Right hindlimb (tissue), 1 donor: ENCODE measurements around the gene ADAMTS17.

Experiments
- DNase-seq: peaks from one replicate; pipeline ENCODE4 v3.0.0-alpha.2; 2018

ADAMTS17 gene

DNA sequence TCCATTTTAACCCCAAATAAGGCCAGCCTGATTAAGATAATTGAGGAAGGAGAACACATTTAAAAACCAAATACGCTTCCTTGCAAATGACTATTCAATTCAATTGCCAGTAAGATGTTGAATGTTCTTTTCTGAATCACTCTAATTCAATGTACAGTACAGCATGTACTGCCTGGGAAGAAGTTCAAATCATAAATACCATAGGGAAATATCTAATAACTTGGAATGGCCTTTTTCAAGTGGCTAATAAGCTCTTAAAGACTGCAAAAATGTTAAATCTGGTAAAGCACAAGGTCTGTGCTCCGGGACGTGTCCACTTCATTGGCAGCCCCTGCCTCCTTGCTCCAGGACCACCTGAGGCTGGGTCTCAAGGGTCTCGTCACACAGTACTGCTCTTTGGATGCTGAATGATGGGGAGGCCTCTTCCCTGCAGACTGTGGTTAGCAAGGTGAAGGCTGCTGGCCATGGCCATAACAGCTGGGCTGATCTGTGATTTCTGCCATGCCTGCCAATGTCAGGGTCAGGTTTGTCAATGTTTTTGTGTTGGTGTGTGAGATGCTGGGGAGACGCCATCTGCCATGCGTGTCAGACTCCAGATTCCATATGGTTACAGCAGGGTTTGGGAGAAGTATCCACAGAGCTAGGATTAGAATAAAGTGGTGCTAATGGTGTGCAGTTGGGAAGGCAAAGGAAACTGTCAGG, 300.5 kb downstream of the ADAMTS17 start:
- peak; percentile 76 for DNase-seq

DNA sequence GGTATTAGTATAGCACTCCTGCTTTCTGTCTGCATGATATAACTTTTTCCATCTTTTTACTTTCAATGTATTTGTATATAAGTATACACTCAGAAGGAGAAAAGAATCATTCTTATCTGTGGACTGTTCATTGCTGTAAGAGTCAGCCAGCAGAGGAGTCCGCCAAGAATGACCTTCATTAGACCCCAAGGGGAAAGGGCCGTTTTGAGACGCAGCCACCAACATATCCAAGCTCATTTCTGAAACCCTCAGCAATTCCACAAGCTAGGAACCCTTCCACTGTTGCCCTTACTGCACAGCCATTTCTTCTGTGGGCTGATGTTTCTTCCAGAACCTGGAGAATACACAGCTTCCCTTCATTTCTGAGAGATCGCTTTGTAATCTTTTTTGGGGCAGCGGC, 301.8 kb downstream of the ADAMTS17 start:
- no peak for DNase-seq

DNA sequence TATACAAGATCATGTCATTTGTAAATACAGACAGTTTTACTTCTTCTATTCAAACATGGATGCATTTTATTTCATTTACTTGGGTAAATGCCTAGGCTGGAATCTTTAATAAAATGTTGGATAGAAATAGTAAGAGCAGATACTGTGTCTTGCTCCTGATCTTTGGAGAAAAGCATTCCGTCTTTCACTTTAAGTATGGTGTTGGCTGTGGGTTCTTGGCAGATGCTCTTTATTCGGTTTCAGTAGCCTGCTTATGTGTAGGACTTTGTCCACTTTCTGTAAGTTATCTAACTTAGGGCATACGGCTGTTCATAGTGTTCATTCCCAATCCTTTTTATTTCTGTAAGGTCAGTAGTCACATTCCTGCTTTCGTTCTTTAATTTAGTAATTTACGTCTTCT, 303.0 kb downstream of the ADAMTS17 start:
- DNase-seq: no peak

DNA sequence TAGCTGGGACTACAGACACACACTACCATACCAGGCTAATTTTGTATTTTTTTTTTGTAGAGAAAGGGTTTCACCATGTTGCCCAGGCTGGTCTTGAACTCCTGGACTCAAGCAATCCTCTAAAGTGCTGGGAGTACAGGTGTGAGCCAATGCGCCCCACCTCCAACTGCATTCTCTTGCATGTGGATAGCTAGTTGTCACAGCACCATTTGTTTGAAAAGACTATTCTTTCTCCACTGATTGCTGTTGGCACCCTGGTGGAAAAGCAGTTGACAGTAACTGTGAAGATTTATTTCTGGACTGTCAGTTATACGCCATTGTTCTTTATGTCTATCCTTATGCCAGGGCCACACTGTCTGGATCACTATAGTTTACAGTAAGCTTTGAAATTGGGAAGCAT, 303.9 kb downstream of the ADAMTS17 start:
- DNase-seq: no peak

DNA sequence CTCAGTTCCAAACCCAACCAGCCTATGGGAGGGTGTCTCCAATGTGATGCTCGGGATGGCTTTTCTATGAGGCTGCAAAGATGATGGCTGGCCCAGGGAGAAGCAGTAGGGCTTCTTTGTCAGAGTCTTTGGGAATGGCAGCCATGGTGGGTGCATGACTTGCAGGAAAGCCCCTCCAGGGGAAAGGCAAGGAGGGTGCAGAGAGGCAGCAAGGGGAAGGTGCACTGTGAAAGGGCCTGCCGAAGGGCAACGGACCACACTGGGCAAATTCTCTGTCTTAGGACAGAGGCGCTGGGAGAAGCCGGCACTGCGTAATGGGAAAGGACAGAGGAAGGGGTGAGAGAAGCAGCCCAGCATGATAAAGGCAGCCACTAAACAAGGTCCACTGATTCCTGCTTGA, 305.8 kb downstream of the ADAMTS17 start:
- DNase-seq: no peak

DNA sequence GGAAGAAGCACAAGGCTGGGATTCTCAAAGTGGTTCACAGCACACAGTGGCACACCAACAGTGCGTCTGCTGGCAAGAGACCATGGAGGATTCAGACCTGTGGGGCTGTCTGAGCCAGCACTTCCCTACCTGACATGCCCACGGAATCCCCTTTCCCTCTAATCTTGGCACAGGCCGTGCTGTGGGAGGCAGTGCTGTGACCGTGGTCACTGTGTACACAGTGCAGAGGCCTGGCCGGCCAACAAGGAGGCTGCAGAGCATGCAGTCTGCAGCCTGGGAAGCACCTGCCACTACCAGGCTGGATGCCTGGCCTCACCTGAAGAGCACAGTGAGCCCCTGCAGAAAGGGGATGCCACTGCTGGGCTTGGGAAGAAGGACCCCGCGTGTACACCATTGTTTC, 307.6 kb downstream of the ADAMTS17 start:
- no peak for DNase-seq

DNA sequence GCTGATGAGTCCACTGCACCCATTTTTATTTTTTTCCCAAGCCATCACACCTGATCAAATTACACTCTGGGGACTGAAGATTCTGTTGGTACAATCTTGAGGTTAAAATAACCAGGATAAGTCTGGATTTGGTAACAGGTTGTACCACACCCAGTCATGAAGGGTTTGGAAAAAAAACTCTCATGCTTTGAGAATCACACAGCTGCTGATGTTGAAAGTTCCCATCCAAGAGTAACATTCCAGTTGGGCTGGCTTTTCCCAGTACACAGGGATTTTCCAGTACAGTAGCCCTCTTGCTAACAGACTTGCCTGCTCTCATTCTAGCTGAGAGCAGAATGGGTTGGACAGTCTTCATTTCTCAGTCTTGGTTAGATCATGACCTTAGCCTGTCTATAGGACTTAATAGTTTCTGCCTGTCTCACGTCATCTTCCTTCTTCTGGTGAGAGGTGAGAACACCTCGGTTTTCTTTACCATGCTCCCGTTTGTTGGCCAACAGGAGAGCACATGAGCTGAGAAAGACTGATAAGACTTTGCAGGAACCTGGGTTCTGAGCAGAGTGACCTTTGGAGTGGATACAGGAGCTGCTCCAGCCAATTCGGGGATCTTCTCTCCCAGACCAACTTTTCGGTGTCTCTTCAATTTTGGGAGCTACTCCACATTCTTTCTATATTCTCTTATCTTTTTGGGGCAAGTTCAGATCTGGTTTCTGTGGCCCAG, 308.5 kb downstream of the ADAMTS17 start:
- peak; percentile 49 for DNase-seq

DNA sequence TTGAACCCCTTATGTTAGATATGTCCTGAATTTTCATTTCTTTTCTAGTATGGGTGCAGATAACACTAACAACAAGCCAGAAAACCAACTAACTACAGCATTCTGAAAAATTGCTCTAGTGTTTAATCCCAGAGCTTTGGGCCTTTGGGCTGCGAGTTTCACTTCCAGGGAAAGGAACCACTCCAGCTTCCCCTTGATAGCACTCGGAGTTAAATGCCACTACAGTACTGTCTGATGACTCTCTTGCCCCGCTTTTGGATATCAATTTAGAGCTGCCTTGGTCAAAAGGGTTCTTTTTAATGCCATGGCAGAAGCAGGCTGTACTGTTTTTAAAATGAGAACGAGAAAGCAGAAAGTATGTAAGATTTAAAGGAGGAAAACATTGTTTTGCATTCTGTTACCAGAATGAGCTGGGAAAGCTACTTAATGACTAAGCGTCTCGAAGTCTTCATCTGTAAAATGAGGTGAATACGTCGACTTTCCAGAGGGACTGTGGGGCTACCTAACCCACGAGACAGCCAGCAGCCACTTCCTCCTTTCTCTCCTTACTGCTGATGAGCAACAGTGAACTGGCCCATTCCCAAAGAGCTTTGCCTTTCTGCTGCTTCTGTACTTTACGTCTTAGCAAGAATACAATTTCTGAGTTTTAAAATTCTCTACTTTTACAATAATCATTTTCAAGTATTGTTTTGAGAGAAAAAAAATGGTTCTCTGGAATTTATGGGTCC, 309.3 kb downstream of the ADAMTS17 start:
- peak; percentile 63 for DNase-seq

DNA sequence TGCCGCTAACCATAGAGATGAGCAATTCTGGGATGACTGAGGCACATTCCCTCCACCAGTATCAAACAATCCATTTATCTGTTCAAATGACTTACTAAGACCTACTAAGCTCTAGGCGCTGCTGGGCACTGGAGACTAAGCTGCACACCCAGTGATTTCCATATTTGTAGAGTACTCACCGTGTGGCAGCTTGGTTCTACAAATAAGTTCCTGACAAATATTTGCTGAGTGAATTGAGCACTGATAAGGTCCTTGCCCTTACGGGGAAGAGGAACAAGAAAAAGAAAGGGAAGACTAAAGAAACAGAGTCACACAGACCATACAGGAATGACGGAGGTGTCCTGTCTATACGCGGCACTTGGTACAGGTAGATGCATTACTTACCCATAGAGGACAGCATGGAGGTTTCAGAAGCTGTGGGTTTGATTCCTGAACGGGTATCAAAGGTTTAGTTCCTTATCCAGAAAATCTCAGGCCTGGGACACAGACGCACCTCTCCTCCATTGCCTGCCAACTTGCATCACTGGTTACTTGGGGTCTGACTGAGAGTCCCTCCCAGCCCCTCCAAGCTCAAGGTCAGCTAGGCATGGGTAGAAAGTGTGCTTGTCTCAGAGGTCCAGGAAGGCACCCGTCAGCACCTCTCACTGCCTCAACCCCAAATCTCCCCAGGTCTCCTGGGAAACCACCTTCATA, 310.0 kb downstream of the ADAMTS17 start:
- DNase-seq: no peak

DNA sequence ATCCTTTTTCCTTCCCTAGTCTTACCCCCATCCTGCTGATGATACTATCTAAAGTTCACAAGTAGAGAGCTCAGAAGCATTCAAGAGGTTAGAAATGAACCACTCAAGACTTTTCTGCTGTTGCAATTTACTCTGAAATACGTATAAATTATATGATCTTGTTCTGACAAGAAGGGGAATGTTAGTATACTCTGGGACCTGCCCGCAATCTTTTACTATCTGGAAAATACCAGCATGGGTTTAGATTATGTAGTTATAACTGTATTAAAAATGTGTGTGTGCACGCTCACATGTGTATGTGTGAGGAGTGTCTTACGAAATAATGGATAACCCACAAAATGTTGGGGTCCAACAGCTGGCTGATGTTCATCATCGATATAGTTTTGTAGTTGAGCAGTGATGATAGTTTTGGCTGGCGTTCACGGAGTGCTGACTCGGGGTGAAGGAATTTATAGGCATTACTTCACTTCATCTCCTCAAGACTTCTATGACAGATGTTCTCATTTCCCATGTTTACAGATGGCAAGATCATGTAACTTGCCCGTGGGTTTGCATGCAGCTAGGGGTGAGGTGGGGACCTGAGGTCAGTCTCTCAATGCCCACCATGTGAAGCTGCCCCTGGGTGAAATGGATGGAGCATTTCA, 311.1 kb downstream of the ADAMTS17 start:
- DNase-seq: no peak

DNA sequence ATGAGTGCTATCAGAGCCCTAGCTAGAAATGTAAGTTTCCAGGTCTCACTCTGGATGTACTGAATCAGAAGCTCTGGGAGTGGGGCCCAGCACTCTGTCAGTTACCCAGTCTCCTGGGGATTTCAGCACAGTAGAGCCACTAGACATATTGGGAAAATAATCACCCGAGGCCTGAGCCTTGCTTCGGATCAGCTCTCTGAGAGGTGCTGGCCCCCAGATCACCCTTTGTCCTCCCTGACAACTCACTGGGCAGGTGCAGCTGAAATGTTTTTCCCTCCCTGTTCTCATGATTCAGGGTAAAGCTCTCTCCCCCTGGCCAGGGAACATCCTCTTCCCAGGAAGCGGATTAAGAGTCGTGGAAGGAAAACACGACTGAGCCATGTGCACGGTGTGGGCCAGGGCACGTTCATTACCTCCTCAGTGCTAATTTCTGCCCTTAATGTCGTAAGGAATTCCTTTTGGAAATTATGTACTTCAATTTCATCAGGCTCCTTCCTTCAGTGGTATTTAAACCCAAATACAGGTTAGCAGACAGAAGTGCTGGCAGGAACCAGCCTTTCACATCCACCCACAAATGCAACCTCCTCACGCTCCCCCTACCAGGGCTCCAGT, 311.8 kb downstream of the ADAMTS17 start:
- no peak for DNase-seq

DNA sequence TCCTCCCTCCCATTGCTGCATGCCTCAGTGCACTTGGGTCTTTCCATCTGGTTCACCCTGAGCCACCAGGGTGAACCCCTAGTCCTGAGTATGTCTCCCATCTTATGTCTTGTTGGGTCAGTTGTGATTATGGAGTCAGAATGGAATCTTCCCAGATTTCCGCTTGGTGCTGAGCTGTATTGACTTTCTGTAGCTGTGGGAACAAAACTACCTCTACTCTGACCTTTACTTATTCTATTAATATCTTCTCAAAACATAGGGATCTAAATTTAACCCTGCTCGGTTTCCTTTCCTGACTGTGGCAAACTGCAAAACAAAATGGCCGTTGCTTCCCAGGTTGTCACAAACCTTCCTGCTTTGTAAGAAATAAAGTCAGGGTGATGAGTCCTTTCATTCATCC, 312.7 kb downstream of the ADAMTS17 start:
- DNase-seq: no peak

DNA sequence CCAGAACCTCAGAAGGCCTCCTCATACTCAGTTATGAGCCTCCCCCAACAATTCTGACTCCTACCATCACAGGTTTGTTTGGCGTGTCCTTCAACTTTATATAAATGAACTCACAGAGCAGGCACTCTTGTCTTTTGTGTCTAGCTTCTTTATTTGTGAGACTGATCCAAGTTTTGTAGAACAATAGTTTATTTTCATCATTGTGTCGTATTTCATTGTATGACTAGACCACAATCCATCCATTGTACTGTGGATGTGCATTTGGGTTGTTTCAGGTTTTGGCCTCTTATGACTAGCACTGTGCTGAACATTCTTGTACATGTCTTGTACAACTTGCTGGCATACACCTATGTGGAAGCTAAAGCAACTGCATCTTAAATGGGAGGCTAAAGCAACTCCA, 315.7 kb downstream of the ADAMTS17 start:
- no peak for DNase-seq

DNA sequence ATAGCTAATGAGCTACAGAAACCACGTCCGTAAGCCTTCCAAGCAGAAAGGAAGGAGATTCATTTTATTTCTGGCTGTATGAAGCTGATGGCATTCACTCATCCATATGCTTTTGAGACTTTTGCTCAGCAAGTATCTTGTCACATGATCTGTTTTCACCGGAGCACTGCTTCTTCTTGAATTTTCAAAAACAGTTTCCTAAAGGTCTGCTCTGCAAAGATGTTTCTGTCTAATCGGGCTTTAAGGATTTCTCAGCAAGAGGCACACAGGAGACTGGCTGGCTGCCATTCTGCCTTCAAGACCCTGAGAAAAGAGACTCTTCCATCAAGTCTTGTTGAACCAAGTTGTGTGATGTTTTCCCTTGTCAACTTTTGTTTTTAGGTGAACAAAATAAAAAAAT, 319.0 kb downstream of the ADAMTS17 start:
- DNase-seq: no peak

DNA sequence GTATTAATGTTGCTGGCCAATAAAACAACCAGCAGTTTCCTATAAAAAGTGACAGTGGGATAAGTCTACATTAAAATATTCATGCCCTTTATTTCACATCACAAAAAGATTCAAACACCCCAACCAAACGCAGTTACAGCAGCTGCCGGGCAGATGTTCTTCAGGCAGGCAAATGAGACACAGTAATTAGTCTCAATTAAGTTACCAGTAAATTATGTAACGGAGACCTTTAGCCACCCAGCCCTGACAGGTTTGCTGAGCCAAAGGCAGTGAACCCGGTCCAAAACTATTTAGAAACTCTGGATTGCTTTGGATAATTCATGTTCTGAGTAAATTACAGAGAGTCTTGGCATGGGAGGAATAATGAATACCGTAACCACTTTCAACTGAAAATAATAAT, 319.4 kb downstream of the ADAMTS17 start:
- no peak for DNase-seq

DNA sequence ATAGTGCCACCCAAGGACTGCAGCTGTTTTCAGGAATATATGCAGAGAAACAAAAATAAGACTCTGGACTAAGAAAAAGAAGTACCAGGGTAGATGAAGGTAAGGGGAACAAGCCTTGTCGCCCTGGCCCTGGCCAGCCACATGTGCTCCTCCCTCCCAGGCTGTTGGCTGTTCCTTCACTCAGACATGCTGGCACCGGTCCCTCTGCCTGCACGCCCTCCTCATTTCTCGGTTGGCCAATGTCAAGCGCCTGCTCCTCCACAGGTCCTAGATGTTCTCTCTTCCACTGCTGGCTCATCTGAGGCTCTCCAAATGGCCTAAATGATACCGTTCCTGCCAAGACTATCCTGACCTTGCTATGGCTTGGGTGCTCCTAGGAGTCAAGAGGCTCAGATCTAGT, 320.1 kb downstream of the ADAMTS17 start:
- DNase-seq: no peak

DNA sequence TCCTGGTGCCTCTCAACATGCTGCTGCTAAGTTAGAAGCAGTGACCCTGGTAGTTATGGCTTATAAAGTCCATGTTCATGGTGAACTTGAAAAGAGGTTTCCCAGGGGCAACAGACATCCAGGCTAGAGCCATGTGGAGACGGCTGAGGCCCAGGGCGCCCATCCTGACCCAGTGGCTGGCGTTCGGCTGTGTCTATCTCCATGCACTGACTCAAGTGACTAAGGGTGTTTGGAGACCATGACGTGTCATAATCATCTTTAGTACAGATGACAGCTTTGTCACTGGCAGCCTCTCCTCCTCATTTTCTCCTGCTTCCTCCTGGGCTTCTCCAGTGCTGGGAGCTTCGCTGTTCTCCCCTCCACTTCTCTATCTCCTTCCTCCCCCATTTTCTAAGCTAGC, 321.2 kb downstream of the ADAMTS17 start:
- DNase-seq: no peak

DNA sequence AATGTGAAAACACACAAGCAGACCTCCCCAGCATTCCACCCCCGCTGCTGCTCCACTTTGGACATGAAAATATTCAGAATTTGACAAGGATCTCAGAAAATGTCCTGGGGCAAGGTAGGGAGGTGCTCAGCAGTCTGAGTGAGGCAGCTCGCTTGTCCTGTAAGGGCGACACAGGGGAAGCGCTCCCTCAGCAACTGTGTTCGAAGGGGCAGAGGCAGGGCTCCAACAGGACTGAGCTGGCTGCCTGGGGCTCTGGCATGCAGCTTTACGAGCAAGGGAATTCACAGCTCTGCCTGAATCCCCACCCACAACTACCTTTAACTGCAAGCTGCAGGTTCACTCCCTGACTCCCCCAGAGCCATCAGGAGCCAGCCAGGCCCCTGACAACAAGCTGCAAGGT, 321.6 kb downstream of the ADAMTS17 start:
- no peak for DNase-seq

DNA sequence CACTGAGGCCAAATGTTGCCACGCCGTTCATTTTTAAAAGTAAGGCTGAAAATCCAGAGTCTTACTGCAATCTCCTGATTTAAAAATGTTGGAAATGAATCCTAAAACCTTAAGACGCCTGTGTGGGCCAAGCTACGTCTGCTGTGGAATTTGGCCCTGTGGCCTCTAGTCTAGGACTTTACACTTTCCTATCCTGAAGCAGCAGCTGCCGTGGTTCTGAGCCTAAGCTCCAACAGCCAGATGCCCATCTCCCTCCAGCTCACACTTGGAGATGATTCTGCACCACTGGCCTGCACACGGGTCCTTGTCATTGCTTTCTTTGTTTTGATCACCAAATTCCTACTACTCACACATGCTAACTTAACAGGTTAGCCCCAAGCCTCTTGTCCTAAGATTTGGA, 322.2 kb downstream of the ADAMTS17 start:
- no peak for DNase-seq

DNA sequence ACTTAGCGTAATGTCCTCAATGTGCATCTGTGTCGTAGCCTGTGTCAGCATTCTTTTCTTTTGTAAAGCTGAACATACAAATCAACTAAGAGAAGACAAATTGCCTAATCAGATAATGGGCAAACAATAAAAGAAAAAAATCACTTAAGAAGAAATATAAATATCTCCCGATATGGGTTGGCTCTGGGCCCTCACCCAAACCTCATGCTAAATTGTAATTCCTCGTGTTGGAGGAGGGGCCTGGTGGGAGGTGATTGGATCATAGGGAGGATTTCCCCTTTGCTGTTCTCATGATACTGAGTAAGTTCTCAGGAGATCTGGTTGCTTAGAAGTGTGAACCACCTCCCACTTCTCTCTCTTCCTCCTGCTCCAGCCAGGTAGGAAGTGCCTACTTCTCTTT, 323.6 kb downstream of the ADAMTS17 start:
- no peak for DNase-seq

DNA sequence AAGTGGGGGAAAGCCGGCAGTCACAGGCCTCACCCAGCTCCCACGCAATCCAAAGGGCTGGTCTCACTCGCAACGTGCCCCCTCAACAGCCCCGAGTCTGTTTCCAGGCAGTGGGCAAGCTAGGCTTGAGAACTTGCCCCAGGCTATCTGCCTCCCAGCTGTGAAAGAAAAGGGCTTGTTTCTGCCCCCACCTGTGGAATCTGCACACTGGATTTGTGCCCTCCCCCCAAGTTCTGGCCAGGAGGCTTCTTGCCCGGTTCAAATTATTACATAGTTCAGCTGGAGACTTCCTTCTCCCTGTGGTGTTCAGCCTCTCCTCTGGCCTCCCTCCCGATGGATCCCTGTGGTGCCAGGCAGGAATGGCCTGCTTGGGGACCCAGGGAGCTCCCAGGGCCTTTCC, 324.6 kb downstream of the ADAMTS17 start:
- no peak for DNase-seq

DNA sequence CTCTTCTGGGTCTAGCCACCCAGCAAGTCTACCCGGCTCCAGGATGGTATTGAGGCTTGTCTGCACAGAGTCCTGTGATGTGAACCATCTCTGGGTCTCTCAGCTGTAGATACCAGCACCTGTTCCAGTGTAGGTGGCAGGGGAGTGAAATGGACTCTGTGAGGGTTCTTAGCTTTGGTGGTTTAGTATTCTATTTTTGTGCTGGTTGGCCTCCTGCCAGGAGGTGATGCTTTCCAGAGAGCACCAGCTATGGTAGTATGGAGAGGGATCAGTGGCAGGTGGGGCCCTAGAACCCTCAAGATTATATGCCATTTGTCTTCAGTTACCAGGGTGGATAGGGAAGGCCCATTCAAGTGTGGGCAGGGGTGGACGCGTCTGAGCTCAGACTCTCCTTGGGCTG, 325.1 kb downstream of the ADAMTS17 start:
- no peak for DNase-seq

DNA sequence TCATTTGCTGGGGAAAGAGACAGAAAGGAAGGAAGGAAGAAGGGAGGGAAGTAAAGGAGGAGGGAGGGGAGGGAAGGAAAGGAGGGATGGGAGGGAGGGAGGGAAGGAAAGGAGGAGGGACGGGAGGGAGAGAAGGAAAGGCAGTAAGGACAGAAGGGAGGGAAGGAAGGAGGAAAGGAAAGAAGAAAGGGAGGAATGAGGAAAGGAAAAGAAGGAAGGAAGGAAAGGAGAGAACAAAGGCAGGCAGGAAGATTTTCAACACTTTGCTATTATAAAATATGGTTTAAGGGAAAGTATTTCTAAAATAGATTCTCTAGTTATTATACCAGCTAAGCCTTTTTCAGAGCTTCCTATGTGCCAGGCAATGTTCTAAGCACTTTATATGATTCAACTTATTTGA, 330.5 kb downstream of the ADAMTS17 start:
- no peak for DNase-seq
